Measurements from ENCODE around the gene PRKCB.

DNA sequence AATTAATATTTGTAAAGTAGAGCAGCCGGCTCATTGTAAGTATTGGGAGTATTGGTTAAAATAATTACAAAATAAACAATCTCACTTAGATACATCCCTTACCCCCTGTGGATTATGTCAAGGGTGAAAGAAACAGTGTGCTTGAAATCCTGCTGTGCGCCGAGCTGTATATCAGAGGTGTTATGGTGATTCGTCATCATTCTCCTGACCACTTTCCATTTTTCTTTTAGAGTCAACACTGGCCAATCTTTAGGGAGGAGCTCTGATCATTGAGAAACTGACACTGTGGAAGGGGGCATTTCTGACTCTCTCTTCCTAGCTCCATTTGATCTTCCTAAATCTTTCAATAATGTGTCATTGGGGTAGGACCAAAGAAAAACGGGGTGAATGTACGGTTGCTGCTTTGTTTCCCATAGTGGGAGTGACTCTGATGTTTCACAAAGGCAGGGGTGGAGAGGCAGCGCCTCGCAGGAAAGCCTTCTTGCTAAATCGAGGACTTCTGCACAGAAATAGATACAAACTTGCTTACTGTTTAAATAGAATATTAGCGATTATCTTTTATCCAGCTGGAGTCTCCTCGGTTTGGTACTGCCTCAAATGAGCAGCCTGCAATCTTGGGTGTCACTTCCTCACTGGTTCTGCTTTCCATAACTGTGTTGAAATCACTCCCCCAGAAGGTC, 123.4 kb downstream of the PRKCB start:
- no peak for TF ChIP-seq GFI1B (tag by site-specific recombination; IDR thresholded peaks at IDR 0.05)
- TF ChIP-seq, protein P1, sequence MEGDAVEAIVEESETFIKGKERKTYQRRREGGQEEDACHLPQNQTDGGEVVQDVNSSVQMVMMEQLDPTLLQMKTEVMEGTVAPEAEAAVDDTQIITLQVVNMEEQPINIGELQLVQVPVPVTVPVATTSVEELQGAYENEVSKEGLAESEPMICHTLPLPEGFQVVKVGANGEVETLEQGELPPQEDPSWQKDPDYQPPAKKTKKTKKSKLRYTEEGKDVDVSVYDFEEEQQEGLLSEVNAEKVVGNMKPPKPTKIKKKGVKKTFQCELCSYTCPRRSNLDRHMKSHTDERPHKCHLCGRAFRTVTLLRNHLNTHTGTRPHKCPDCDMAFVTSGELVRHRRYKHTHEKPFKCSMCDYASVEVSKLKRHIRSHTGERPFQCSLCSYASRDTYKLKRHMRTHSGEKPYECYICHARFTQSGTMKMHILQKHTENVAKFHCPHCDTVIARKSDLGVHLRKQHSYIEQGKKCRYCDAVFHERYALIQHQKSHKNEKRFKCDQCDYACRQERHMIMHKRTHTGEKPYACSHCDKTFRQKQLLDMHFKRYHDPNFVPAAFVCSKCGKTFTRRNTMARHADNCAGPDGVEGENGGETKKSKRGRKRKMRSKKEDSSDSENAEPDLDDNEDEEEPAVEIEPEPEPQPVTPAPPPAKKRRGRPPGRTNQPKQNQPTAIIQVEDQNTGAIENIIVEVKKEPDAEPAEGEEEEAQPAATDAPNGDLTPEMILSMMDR (tag by site-specific recombination; IDR thresholded peaks at IDR 0.05), result no peak
- TF ChIP-seq, protein P2, sequence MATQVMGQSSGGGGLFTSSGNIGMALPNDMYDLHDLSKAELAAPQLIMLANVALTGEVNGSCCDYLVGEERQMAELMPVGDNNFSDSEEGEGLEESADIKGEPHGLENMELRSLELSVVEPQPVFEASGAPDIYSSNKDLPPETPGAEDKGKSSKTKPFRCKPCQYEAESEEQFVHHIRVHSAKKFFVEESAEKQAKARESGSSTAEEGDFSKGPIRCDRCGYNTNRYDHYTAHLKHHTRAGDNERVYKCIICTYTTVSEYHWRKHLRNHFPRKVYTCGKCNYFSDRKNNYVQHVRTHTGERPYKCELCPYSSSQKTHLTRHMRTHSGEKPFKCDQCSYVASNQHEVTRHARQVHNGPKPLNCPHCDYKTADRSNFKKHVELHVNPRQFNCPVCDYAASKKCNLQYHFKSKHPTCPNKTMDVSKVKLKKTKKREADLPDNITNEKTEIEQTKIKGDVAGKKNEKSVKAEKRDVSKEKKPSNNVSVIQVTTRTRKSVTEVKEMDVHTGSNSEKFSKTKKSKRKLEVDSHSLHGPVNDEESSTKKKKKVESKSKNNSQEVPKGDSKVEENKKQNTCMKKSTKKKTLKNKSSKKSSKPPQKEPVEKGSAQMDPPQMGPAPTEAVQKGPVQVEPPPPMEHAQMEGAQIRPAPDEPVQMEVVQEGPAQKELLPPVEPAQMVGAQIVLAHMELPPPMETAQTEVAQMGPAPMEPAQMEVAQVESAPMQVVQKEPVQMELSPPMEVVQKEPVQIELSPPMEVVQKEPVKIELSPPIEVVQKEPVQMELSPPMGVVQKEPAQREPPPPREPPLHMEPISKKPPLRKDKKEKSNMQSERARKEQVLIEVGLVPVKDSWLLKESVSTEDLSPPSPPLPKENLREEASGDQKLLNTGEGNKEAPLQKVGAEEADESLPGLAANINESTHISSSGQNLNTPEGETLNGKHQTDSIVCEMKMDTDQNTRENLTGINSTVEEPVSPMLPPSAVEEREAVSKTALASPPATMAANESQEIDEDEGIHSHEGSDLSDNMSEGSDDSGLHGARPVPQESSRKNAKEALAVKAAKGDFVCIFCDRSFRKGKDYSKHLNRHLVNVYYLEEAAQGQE (tag by site-specific recombination; IDR thresholded peaks at IDR 0.05), result no peak
- TF ChIP-seq, protein P3, sequence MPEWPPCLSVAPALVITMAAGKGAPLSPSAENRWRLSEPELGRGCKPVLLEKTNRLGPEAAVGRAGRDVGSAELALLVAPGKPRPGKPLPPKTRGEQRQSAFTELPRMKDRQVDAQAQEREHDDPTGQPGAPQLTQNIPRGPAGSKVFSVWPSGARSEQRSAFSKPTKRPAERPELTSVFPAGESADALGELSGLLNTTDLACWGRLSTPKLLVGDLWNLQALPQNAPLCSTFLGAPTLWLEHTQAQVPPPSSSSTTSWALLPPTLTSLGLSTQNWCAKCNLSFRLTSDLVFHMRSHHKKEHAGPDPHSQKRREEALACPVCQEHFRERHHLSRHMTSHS (tag by site-specific recombination; IDR thresholded peaks at IDR 0.05), result no peak
- TF ChIP-seq ZNF514 (tag by site-specific recombination; IDR thresholded peaks at IDR 0.05), result no peak
- TF ChIP-seq ZNF112 (tag by site-specific recombination; IDR thresholded peaks at IDR 0.05), result no peak
- TF ChIP-seq TCF7L2 (IDR thresholded peaks at IDR 0.05; ENCODE audit: borderline replicate concordance, low read depth, low read length), result no peak
- TF ChIP-seq ZNF274 (IDR thresholded peaks at IDR 0.05; ENCODE audit: low read length), result no peak
- no peak for TF ChIP-seq ZNF274 (tag by site-specific recombination; IDR thresholded peaks at IDR 0.05; ENCODE audit: borderline replicate concordance)
- no peak for TF ChIP-seq YY1 (tag by site-specific recombination; IDR thresholded peaks at IDR 0.05)
- no peak for TF ChIP-seq ZNF777 (tag by site-specific recombination; IDR thresholded peaks at IDR 0.05; ENCODE audit: borderline replicate concordance)

Data from HEK293 (cell line).